ENCODE measurements around the gene CRYBB2.
"Not testable (repeated sequence)": the region's sequence is repeated elsewhere in the genome, so short reads cannot be mapped to it uniquely, and the experiment has no call there.

The CRYBB2 gene

DNA sequence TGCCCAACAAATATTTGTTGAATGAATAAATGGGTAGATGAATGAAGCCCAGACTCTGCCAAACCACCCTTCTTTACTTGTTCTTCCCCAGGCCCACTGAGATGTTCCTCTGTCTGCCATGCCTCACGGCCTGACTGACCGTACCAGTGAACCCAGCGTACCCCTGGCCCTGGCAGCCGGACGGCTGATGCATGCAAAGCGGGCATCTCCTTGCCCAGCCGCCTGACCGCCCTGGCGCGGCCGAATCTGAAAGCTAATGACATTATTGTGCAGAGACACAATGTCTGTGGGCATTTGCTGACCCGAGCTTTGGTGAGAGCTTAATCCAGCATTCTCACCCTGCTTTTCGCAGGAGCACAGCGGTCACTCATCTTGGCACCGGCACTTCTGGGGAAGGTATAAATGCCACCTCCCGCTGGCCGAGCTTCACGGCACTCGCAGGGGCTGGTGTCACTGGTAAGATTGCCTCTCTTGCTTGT is at the start of gene CRYBB2:
CRYBB2 (plus strand) TSS at position 429 of the 479 bp plus-strand sequence. CDS start 1,791 bp downstream, outside the sequence.
- DNase-seq (ENCODE audit: low spot score): no peak

GRCh38 chr22:25170426-25170980 is 48.9 kb upstream of the CRYBB2 start:
- no peak for DNase-seq (ENCODE audit: low spot score)

- no peak for DNase-seq (ENCODE audit: low spot score)
Measured at GRCh38 chr22:25172153-25172552, 47.3 kb upstream of the CRYBB2 start.

DNA sequence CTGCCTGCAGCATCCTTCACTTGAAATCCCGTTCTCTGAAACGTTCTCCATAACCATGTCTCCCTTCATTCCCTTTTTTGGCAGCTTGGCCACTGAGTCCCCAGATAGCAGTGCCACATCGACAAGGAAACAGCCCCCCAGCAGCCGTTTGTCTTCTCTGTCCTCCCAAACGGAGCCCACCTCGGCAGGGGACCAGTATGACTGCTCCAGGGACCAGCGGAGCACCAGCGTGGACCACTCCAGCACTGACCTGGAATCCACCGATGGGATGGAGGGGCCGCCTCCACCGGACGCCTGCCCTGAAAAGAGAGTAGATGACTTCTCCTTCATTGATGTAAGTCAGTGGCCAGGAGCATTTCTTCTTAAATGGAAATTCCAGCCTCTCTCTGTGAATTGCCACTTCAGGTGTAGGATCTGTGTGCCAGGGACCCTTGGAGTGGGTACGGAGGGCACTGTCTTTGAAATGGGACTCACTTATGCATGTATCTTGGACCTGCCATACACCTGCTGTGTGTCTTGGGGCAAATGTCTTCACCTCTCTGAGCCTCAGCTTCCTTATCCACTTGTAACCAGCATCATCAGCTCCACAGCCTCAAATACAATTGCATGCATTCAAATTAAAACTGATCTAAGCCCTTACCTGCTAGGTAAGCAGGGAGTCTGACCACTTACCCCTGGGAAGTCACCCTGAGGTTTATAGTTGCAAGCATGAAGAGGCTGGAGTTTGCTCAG is 45.1 kb upstream of the CRYBB2 start:
- DNase-seq (ENCODE audit: low spot score): no peak

- DNase-seq (ENCODE audit: low spot score): no peak
Measured at GRCh38 chr22:25174888-25175411, 44.5 kb upstream of the CRYBB2 start.

DNA sequence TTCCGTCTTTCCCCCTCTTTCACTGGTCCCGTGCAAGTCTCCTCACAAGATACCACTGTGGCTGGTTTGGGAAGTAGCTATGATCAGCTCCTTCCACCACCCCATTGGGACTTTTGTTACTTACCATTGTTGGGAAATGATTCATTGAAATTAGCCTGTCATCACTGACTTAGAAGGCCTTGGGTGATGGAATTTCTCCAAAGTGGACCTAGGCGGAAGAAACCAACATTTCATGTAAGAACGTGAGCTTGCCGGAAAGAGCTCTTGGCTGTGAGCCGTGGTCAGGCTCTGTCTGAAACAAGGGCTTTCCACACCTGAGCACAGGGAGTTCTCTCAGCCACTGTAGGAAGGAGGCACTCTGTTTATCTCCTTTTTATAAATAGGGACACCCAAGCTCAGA is 43.3 kb upstream of the CRYBB2 start:
- DNase-seq (ENCODE audit: low spot score): no peak

- no peak for DNase-seq (ENCODE audit: low spot score)
Measured at GRCh38 chr22:25176799-25177198, 42.6 kb upstream of the CRYBB2 start.

DNA sequence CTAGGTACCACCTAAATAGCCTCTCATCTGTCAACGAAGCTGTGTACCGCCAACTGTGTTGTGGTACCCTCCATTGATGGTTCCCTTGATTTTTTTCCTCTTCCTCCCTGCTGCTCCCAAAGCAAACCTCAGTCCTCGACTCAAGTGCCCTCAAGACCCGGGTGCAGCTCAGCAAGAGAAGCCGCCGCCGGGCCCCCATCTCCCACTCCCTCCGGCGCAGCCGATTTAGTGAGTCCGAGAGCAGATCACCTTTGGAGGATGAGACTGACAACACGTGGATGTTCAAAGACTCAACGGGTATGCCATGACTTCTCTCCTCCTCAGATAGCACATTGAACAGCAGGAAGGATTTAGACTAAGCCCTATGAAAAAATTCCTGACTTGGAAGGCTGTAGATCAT is 42.2 kb upstream of the CRYBB2 start:
- no peak for DNase-seq (ENCODE audit: low spot score)

GRCh38 chr22:25177895-25178294 is 41.5 kb upstream of the CRYBB2 start:
- no peak for DNase-seq (ENCODE audit: low spot score)

DNA sequence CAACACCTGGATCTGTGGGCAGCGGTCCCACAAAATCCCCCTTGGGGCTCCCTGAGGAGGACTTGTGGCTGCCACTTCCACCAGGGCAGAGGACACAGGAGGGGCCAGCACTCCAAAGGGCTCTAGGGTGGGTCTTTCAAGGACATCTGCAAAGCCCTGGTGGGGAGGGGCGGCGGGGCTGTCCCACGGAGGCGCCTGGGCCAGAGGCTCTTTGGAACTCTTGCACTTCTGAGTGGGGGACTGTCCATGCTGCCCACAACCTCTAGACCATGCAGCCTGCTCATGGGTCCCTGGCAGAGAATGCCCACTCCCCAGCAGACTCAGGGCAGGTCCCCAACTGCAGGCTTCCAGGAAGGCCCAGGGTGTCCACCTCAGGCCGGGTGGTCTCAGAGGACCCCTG is 41.1 kb upstream of the CRYBB2 start:
- not testable (repeated sequence) for DNase-seq (ENCODE audit: low spot score)

DNA sequence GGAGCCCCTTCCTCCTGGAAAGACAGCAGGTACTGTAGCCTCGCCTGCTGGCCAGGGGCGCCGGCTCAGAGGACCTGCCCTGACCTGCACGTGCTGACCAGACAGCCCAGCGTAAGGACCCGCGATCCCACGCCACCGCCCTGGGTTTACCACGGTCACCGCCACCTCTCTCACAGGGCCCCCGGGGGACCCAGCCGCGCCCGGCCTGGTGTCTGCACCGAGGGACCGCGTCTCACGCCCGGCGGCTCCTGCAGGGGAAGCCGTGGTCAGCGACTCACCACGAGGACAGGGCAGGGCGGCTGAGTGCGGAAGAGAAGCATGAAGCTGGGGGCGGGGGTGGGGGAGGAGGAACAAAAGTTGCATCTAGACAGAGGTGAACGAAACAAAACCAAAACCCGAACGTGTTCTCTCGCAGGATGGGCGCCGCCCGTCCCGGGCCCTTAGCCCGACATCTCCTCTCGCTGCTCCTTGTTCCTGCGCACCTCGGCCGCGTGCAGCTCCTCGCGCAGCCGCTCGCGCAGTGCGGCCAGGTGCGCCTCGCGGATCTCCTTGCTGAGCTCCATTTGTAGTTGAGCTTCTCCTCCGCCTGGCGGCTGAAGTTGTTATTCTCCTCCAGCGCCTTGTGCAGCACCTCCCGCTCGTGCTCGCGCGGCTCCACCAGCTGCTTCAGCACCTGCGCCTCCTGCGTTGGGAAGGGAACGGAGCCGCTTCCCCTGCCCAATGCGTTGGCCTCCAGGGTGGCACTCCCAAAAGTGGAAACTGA is 40.4 kb upstream of the CRYBB2 start:
- DNase-seq (ENCODE audit: low spot score): not testable (repeated sequence)

DNA sequence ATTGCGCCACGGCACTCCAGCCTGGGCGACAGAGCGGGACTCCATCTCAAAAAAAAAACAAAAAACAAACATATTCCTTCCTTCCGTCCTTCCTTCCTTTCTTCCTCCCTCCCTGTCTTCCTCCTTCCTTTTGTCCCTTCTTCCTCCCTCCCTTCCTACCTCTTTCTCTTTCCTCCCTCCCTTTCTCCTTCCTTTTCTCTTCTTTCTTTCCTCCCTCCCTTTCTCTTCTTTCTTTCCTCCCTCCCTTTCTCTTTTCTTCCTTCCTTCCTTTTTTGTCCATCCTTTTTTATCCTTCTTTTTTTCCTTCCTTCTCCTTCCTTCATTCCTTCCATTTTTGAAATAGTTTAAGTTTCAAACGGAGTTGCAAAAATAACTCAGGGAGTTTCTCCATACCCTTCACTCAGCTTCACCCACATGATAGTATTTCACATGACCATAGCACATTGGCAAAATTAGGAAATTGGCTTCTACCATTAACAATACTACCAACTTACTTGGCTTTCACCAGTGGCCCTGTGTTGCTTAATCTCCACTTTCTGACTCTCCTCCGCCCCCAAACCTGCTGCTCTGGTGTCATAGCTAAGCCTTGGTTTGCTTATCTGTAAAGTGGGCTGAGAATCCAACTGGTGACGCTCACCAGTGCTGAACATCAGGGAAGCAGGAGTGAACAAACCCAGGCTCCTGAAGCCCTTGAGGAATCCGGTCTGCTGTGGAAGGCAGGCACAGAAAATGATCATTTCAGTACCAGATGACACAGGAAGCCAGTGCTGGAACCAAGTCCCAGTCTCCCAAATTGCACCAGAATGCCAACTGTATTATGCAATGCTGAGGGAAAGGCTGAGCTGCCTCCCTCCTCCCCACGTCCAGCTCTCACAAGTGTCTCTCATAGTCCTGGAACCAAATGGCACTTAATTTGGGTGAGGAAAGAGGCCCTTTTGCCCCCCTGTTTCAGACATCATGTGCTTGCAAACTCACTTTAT is 37.0 kb upstream of the CRYBB2 start:
- DNase-seq (ENCODE audit: low spot score): no peak

DNA sequence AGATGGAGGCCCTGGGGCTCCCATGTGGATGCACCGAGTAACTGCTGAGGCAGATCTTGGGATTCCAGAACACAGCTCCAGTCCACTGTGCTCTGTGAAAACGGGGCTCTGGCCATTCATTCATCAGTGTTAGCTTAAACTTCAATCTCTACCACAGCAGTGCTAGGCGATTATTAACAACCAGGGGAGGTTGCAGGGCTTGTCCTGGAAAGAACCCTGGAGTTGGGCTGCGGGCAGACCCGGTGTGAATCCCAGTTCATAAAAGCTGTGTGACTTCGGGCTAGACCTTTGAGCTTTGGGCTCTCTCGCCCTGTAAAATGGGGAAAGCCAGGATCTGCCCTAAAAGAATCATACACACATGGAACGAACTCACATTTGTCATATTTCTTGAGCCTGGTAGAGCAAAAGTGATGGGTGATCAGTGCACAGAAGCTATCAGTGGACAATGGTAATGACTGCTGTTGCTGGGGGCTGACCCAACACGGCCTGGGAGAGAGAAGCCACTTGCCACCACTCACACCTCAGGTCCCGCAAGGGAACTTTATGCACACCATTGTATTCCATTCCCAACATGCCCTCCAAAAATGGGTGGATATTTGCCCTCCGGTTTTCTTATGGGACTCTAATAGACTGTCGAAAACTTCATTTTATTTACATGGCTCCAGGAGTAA is 35.4 kb upstream of the CRYBB2 start:
- DNase-seq (ENCODE audit: low spot score): no peak

GRCh38 chr22:25186140-25186539 is 33.3 kb upstream of the CRYBB2 start:
- no peak for DNase-seq (ENCODE audit: low spot score)

DNA sequence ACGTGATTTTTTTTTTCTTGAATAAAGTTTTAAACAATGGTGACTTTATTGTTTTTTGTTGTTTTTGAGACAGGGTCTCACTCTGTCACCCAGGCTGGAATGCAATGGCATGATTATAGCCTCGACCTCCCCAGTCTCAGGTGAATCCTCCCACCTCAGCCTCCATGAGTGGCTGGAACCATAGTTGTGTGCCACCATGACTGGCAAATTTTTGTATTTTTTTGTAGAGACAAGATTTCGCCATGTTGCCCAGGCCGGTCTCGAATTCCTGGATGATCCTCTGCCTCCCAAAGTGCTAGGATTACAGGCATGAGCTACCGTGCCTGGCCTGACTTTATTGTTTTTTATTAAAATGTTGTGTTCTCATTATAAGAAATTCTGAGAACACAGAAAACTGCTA is 32.0 kb upstream of the CRYBB2 start:
- no peak for DNase-seq (ENCODE audit: low spot score)

DNA sequence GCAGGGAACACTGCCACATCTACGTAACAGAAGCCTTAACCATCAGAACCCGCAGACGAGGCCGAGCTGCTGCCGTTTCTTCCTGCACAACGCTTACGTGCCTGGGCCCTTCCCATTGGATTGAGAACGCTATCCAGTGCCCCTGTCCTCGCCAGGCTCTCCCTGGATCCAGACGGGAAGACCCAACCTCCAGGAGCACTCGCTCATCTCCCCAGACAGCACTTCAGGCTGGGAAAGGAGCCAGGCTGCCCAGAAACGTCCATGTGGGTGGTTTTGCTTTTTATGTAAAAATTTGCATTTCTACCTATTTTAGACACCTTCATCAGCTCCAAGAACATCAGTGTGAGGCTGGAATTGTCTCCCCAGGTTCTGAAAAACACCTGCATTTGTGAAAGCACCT is 27.0 kb upstream of the CRYBB2 start:
- DNase-seq (ENCODE audit: low spot score): no peak

DNA sequence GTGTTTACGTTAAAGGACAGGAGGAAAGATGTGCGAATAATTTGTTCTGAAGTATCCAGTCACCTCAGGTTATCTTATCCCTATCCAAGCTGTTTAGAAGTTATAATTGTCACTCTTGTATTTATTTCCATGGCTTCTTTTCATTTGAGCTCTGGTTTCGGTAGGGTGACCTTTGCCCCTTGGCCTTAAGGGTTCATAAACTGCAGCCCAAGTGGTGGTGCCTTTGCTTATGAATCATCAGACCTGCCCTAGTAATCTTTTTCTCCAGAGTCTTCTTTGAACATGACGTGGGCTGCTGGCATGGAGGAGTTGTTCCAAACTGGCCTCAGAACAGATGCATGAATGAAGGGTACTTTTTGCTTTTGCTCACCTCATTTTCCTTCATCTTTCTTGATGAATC is 26.3 kb upstream of the CRYBB2 start:
- DNase-seq (ENCODE audit: low spot score): no peak

GRCh38 chr22:25193548-25193947 is 25.9 kb upstream of the CRYBB2 start:
- no peak for DNase-seq (ENCODE audit: low spot score)

DNA sequence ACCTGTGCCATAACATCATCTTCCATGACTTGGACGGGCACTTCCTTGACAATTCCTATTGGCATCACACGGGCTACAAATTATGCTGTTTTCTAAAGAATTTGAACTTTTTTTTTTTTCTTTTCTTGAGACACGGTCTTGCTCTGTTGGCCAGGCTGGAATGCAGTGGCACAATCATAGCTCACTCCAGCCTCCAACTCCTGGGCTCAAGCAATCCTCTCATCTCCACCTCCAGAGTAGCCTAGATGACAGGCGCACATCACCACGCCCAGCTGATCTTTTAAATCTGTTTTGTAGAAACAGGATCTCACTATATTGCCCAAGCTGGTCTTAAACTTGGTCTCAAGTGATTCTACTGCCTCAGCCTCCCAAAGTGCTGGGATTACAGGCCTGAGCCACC is 23.1 kb upstream of the CRYBB2 start:
- no peak for DNase-seq (ENCODE audit: low spot score)

DNA sequence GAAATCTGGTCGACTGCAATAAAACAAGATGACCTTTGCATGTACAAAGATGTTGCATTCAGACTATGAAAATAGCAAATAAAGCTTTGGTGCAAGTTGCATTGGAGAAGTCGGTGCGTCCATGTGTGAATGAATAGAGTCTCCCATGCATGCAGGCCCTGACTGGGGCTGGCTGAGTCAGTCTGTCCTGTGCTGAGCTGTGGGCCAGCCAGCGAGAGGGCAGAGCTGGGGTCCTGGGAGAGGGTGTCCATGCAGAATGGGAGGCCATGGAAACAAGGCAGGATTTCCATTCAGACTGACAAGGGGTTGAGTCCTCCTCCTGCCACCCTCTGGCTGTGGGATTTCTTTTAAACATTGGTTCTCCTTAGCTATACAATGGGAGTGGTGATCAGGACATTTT is 22.1 kb upstream of the CRYBB2 start:
- DNase-seq (ENCODE audit: low spot score): no peak
